Left forelimb (tissue), 1 donor: ENCODE measurements around the gene EPN2.

Source experiments
- DNase-seq: peaks from one replicate; pipeline ENCODE4 v3.0.0-alpha.2; 2018; ENCODE audit warnings: low spot score

EPN2 gene

GRCh38 chr17:19331134-19331533 lies 94.0 kb downstream of the EPN2 start:
- DNase-seq, result no peak

- no peak for DNase-seq
Measured at GRCh38 chr17:19331543-19332245, 94.5 kb downstream of the EPN2 start.

GRCh38 chr17:19332371-19333131 lies 95.4 kb downstream of the EPN2 start:
- DNase-seq, result no peak

GRCh38 chr17:19333132-19333440 lies 95.9 kb downstream of the EPN2 start:
- DNase-seq, result no peak

GRCh38 chr17:19333736-19334290 lies 96.6 kb downstream of the EPN2 start:
- no peak for DNase-seq

GRCh38 chr17:19334331-19334730 lies 97.2 kb downstream of the EPN2 start:
- no peak for DNase-seq

GRCh38 chr17:19335951-19336631 lies 98.9 kb downstream of the EPN2 start:
- no peak for DNase-seq

- no peak for DNase-seq
Measured at GRCh38 chr17:19336938-19337711, 100.0 kb downstream of the EPN2 start.

GRCh38 chr17:19337712-19338023 lies 100.5 kb downstream of the EPN2 start:
- DNase-seq, result no peak

GRCh38 chr17:19338031-19338990 lies 101.1 kb downstream of the EPN2 start:
- DNase-seq, result no peak

- DNase-seq, result no peak
Measured at GRCh38 chr17:19339341-19339815, 102.2 kb downstream of the EPN2 start.

- DNase-seq, result peak; percentile 44
Measured at GRCh38 chr17:19341211-19341631, 104.1 kb downstream of the EPN2 start.

GRCh38 chr17:19341641-19342610 lies 104.8 kb downstream of the EPN2 start:
- peak; percentile 64 for DNase-seq

- peak; percentile 62 for DNase-seq
Measured at GRCh38 chr17:19342611-19343255, 105.6 kb downstream of the EPN2 start.

GRCh38 chr17:19343256-19343630 lies 106.1 kb downstream of the EPN2 start:
- DNase-seq, result peak; percentile 49

- peak; percentile 63 for DNase-seq
Measured at GRCh38 chr17:19343671-19344151, 106.5 kb downstream of the EPN2 start.

- DNase-seq, result peak; percentile 63
Measured at GRCh38 chr17:19344311-19345066, 107.3 kb downstream of the EPN2 start.

GRCh38 chr17:19345067-19345460 lies 107.9 kb downstream of the EPN2 start:
- no peak for DNase-seq
